ENCODE measurements around the gene IFI44. TPM values are rescaled to one million over a fixed set of nuclear protein-coding genes. Genes with fewer than 3 reads are reported as not detected.

Gene IFI44
- total RNA-seq, 1 donor from 2014 or later, result 33.3 TPM

GRCh38 chr1:78702426-78702825 is 52.8 kb downstream of the IFI44 start:
- DNase-seq (ENCODE audit: low read depth), result no peak

GRCh38 chr1:78703806-78704205 is 54.2 kb downstream of the IFI44 start:
- DNase-seq (ENCODE audit: low read depth), result no peak

GRCh38 chr1:78712467-78713051 is 62.9 kb downstream of the IFI44 start:
- DNase-seq (ENCODE audit: low read depth), result no peak

- DNase-seq (ENCODE audit: low read depth), result no peak
These were observed 63.7 kb downstream of the IFI44 start for GRCh38 chr1:78713297-78713696.

Other genes with a start within 250 kb of the IFI44 start
- 15.9 and 18.5 TPM in 2 replicates for gene PTGFR, start 158.9 kb upstream of the IFI44 start, total RNA-seq
- gene IFI44L, start 29.4 kb upstream of the IFI44 start, total RNA-seq, result 26.0 and 41.6 TPM in 2 replicates